ENCODE measurements around the gene KIF6.
"Not testable (repeated sequence)": the region's sequence is repeated elsewhere in the genome, so short reads cannot be mapped to it uniquely, and the experiment has no call there.

The KIF6 gene

GRCh38 chr6:39303425-39304153, 421.6 kb downstream of the KIF6 start:
- no peak for DNase-seq

- DNase-seq: peak; percentile 84
Measured at GRCh38 chr6:39302669-39303424, 422.4 kb downstream of the KIF6 start.

- DNase-seq: no peak
Measured at GRCh38 chr6:39302011-39302410, 423.2 kb downstream of the KIF6 start.

- DNase-seq: peak; percentile 72
Measured at GRCh38 chr6:39301606-39302005, 423.6 kb downstream of the KIF6 start.

GRCh38 chr6:39300739-39301138, 424.5 kb downstream of the KIF6 start:
- DNase-seq: no peak

- no peak for DNase-seq
Measured at GRCh38 chr6:39298061-39298460, 427.1 kb downstream of the KIF6 start.

- no peak for DNase-seq
Measured at GRCh38 chr6:39296745-39297640, 428.2 kb downstream of the KIF6 start.

- no peak for DNase-seq
Measured at GRCh38 chr6:39295611-39296011, 429.6 kb downstream of the KIF6 start.

- DNase-seq: no peak
Measured at GRCh38 chr6:39294899-39295298, 430.3 kb downstream of the KIF6 start.

- DNase-seq: no peak
Measured at GRCh38 chr6:39294133-39294532, 431.1 kb downstream of the KIF6 start.

- no peak for DNase-seq
Measured at GRCh38 chr6:39292637-39293036, 432.6 kb downstream of the KIF6 start.

- no peak for DNase-seq
Measured at GRCh38 chr6:39289490-39289889, 435.7 kb downstream of the KIF6 start.

GRCh38 chr6:39287601-39288000, 437.6 kb downstream of the KIF6 start:
- DNase-seq: no peak

GRCh38 chr6:39286596-39286995, 438.6 kb downstream of the KIF6 start:
- DNase-seq: not testable (repeated sequence)

GRCh38 chr6:39282774-39283173, 442.4 kb downstream of the KIF6 start:
- no peak for DNase-seq

GRCh38 chr6:39281312-39281980, 443.8 kb downstream of the KIF6 start:
- DNase-seq: no peak

GRCh38 chr6:39280247-39280731, 444.9 kb downstream of the KIF6 start:
- DNase-seq: no peak

Measured in islet precursor cell (in vitro differentiated cells).